ENCODE measurements around the gene ATP8B4. TPM values are rescaled to one million over a fixed set of nuclear protein-coding genes. Genes with fewer than 3 reads are reported as not detected.

Gene ATP8B4
- 1 to 10 TPM; 2.2 to 9.4 (median 5.4) TPM for total RNA-seq

- Histone ChIP-seq H3K4me1 (no peaks in the 10 kb centered on the region), H3K9me3 (peaks cover 0 to 6% (median 0%) of the 10 kb centered on the region in 4 donors), H3K4me3 (peak within 1 kb of the TSS in 1 of 4 donors; percentile 0), H3K27me3 (no peaks in the 10 kb centered on the region), H3K36me3 (no peaks in the 10 kb centered on the region), H3K27ac (peak within 1 kb of the TSS in 2 of 4 donors; percentile 2 to 30)
- no peak for TF ChIP-seq EP300 (IDR thresholded peaks at IDR 0.05)
- no peak for TF ChIP-seq CTCF (IDR thresholded peaks at IDR 0.05)
- TF ChIP-seq POLR2AphosphoS5 (IDR thresholded peaks at IDR 0.05), result no peak
- TF ChIP-seq POLR2A (IDR thresholded peaks at IDR 0.05), result no peak
- 43 to 49% methylated on average over 4 of the region's 4 CpGs for WGBS, 2 donors
- ATAC-seq (ENCODE audit: low FRiP score in 2 of 2), result no peak
- DNase-seq, result no peak
Observed at GRCh38 chr15:50119063-50120040, at the start of gene ATP8B4. ATP8B4 (minus strand) TSS chr15:50119233; CDS start chr15:50106966, 12,267 bp downstream.

GRCh38 chr15:50168379-50168778 is 49.3 kb upstream of the ATP8B4 start:
- DNase-seq, result no peak
- Histone ChIP-seq H3K27me3 (no peaks in the 10 kb centered on the region), H3K27ac (no peak overlapping the region), H3K4me1 (no peaks in the 10 kb centered on the region), H3K4me3 (no peak overlapping the region), H3K36me3 (no peaks in the 10 kb centered on the region), H3K9me3 (no peaks in the 10 kb centered on the region)
- 67 to 72% methylated on average over 4 of the region's 4 CpGs for WGBS, 2 donors
- no peak for TF ChIP-seq EP300 (IDR thresholded peaks at IDR 0.05)
- TF ChIP-seq POLR2A (IDR thresholded peaks at IDR 0.05), result no peak
- no peak for TF ChIP-seq CTCF (IDR thresholded peaks at IDR 0.05)
- TF ChIP-seq POLR2AphosphoS5 (IDR thresholded peaks at IDR 0.05), result no peak
- no peak for ATAC-seq (ENCODE audit: low FRiP score in 2 of 2)

GRCh38 chr15:50167110-50167509 is 48.1 kb upstream of the ATP8B4 start:
- Histone ChIP-seq H3K27ac (no peak overlapping the region), H3K4me1 (no peaks in the 10 kb centered on the region), H3K9me3 (no peaks in the 10 kb centered on the region), H3K4me3 (no peak overlapping the region), H3K36me3 (no peaks in the 10 kb centered on the region), H3K27me3 (no peaks in the 10 kb centered on the region)
- TF ChIP-seq EP300 (IDR thresholded peaks at IDR 0.05), result no peak
- TF ChIP-seq POLR2A (IDR thresholded peaks at IDR 0.05), result no peak
- no peak for TF ChIP-seq CTCF (IDR thresholded peaks at IDR 0.05)
- no peak for TF ChIP-seq POLR2AphosphoS5 (IDR thresholded peaks at IDR 0.05)
- ATAC-seq (ENCODE audit: low FRiP score in 2 of 2) (no peak), DNase-seq (no peak)

- Histone ChIP-seq H3K36me3 (no peaks in the 10 kb centered on the region), H3K4me1 (no peaks in the 10 kb centered on the region), H3K27me3 (no peaks in the 10 kb centered on the region), H3K4me3 (no peak overlapping the region), H3K9me3 (no peaks in the 10 kb centered on the region), H3K27ac (no peak overlapping the region)
- 31 to 35% methylated on average over 1 of the region's 1 CpG for whole genome bisulfite sequencing, 2 donors
- ATAC-seq (ENCODE audit: low FRiP score in 2 of 2) (peak in 1 of 2 donors; percentile 64), DNase-seq (no peak)
- no peak for TF ChIP-seq CTCF (IDR thresholded peaks at IDR 0.05)
- TF ChIP-seq POLR2AphosphoS5 (IDR thresholded peaks at IDR 0.05), result no peak
- TF ChIP-seq POLR2A (IDR thresholded peaks at IDR 0.05), result no peak
- no peak for TF ChIP-seq EP300 (IDR thresholded peaks at IDR 0.05)
Observed at GRCh38 chr15:50166216-50166615, 47.2 kb upstream of the ATP8B4 start.

Measured in upper lobe of left lung (tissue), 6 donors.